HepG2 (cell line): ENCODE data around the gene PIGO. TPM values are rescaled to one million over a fixed set of nuclear protein-coding genes. Genes with fewer than 3 reads are reported as not detected.

Experiments used
- E2F5 ChIP-seq: sonication (generic); formaldehyde crosslinking; conservative IDR thresholded peaks from 2 replicates; pipeline ENCODE4 v1.4.0; 2020; ENCODE audit warnings: missing genetic modification reagents
- MNT ChIP-seq: fragments of 450-650 bp; IDR thresholded peaks from 2 replicates; pipeline ENCODE4 v1.6.1; 2016
- NFAT5 ChIP-seq: sonication (generic); formaldehyde crosslinking; IDR thresholded peaks from 2 replicates; pipeline ENCODE4 v1.4.0; 2020; ENCODE audit warnings: missing genetic modification reagents
- PATZ1 ChIP-seq: sonication (generic); formaldehyde crosslinking; IDR thresholded peaks from 2 replicates; pipeline ENCODE4 v1.4.0; 2020; ENCODE audit warnings: missing genetic modification reagents
- PTBP1 ChIP-seq: fragments of 200-400 bp; formaldehyde crosslinking; IDR thresholded peaks from 2 replicates; pipeline ENCODE4 v1.6.1; 2018; ENCODE audit warnings: low read length, low read depth; ENCODE audit not compliant: poor library complexity, severe bottlenecking
- RBAK ChIP-seq: sonication (generic); formaldehyde crosslinking; IDR thresholded peaks from 2 replicates; pipeline ENCODE4 v1.5.1; 2020; ENCODE audit warnings: mild to moderate bottlenecking, missing genetic modification reagents
- RBM22 ChIP-seq: fragments of 200-400 bp; formaldehyde crosslinking; optimal IDR thresholded peaks from 2 replicates; pipeline ENCODE3; 2017; ENCODE audit warnings: mild to moderate bottlenecking, low read length, moderate library complexity
- SAP130 ChIP-seq: IDR thresholded peaks from 2 replicates; pipeline ENCODE4 v1.6.1; 2016; ENCODE audit warnings: low read depth
- SMARCC2 ChIP-seq: fragments of 450-650 bp; IDR thresholded peaks from 2 replicates; pipeline ENCODE4 v1.6.1; 2017; ENCODE audit warnings: antibody characterized with exemption, mild to moderate bottlenecking
- TFDP1 ChIP-seq: IDR thresholded peaks from 2 replicates; pipeline ENCODE4 v1.6.1; 2016; ENCODE audit warnings: missing compliant biosample characterization, missing genetic modification reagents, borderline replicate concordance
- THRA ChIP-seq: sonication (generic); formaldehyde crosslinking; IDR thresholded peaks from 2 replicates; pipeline ENCODE4 v1.4.0; 2020; ENCODE audit warnings: missing genetic modification reagents, borderline replicate concordance
- ZBTB7B ChIP-seq: sonication (generic); formaldehyde crosslinking; IDR thresholded peaks from 2 replicates; pipeline ENCODE4 v1.4.0; 2020; ENCODE audit warnings: missing genetic modification reagents
- ZFP41 ChIP-seq: sonication (generic); formaldehyde crosslinking; IDR thresholded peaks from 2 replicates; pipeline ENCODE4 v1.4.0; 2020; ENCODE audit warnings: mild to moderate bottlenecking, missing genetic modification reagents, borderline replicate concordance
- ZNF143 ChIP-seq: sonication (generic); formaldehyde crosslinking; IDR thresholded peaks from 2 replicates; pipeline ENCODE4 v1.4.0; 2020; ENCODE audit warnings: missing genetic modification reagents
- ZNF589 ChIP-seq: sonication (generic); formaldehyde crosslinking; conservative IDR thresholded peaks from 2 replicates; pipeline ENCODE4 v1.8.0; 2022; ENCODE audit warnings: mild to moderate bottlenecking, moderate library complexity, missing genetic modification reagents
- polyA plus RNA-seq, 8 experiments: library from polyadenylated mRNA; depleted of rRNA in 3 of 8; stranded (reverse) in 7 of 8; unstranded in 1 of 8; fragments of >200 nt; fragmentation: Illumina TruSeq in 4 of 8; extraction: Trizol in 4 of 8; gene quantifications; 2 replicates each; pipeline versions ENCODE4 v1.2.1 to v1.2.3, GENCODE V29; 2011 to 2016; ENCODE audit warnings: low read depth in 4 of 8, missing spikeins in 1 of 8, mixed read lengths in 1 of 8; ENCODE audit not compliant: insufficient read depth in 1 of 8
- total RNA-seq, 5 experiments: library from RNA; depleted of rRNA; stranded (reverse); fragments of >200 nt; fragmentation: Illumina TruSeq; extraction: Trizol; gene quantifications; 2 replicates each; pipeline ENCODE4 v1.2.3, GENCODE V29; 2016; ENCODE audit warnings: low read depth in 1 of 5

PIGO gene
- total and polyA plus RNA-seq, 2 of the 13 experiments (the other 11 are each of a cell fraction or from before 2014, with no cell fraction given): 20.5 to 26.2 TPM

- no peak; the same call in 1 of the 2 replicates for TF ChIP-seq NFAT5
- peak; percentile 21; the same call in 1 of the 2 replicates for TF ChIP-seq TFDP1 (CRISPR knock-in tag)
- no peak for TF ChIP-seq ZNF589 (CRISPR knock-in tag)
- no peak for TF ChIP-seq ZFP41 (CRISPR knock-in tag)
- no peak for TF ChIP-seq ZNF143
- TF ChIP-seq ZBTB7B (CRISPR knock-in tag): peak; percentile 36; the same call in 1 of the 2 replicates
- TF ChIP-seq SMARCC2: no peak
- no peak for TF ChIP-seq MNT
- no peak; the same call in 1 of the 2 replicates for TF ChIP-seq E2F5 (CRISPR knock-in tag)
- no peak for TF ChIP-seq THRA (CRISPR knock-in tag)
- peak; percentile 81 for TF ChIP-seq SAP130 (CRISPR knock-in tag)
- no peak for TF ChIP-seq RBM22
- TF ChIP-seq PTBP1: no peak
- TF ChIP-seq PATZ1 (CRISPR knock-in tag): peak; percentile 67
- TF ChIP-seq RBAK (CRISPR knock-in tag): no peak
Measured at GRCh38 chr9:35071814-35072460, 24.5 kb downstream of the PIGO start (continued).
